Neural progenitor cell (in vitro differentiated cells): Measurements from ENCODE around the gene SYTL3. TPM values are rescaled to one million over a fixed set of nuclear protein-coding genes. Genes with fewer than 3 reads are reported as not detected.

ENCODE experiments used
- DNase-seq: peaks from one replicate; pipeline ENCODE4 v3.0.0-alpha.2; 2016; ENCODE audit warnings: low spot score
- H2AFZ ChIP-seq: fragments of 200-600 bp; sonication (generic); replicated peaks from 2 replicates; pipeline ENCODE4 v1.6.1; 2016; ENCODE audit warnings: antibody characterized with exemption
- H3F3A ChIP-seq: fragments of 200-600 bp; sonication (generic); 2 replicates; pipeline ENCODE4 v1.6.1; 2016; ENCODE audit warnings: antibody characterized with exemption, low read depth
- H3K27ac ChIP-seq: fragments of 200-600 bp; sonication (generic); 2 replicates; pipeline ENCODE4 v1.5.1; 2016; ENCODE audit warnings: mild to moderate bottlenecking
- H3K27me3 ChIP-seq: fragments of 200-600 bp; sonication (generic); 2 replicates; pipeline ENCODE4 v1.6.1; 2016; ENCODE audit warnings: mild to moderate bottlenecking, moderate library complexity
- H3K36me3 ChIP-seq: fragments of 200-600 bp; sonication (generic); 2 replicates; pipeline ENCODE4 v1.5.1; 2016
- H3K4me1 ChIP-seq: fragments of 200-600 bp; sonication (generic); 2 replicates; pipeline ENCODE4 v1.6.1; 2016; ENCODE audit warnings: mixed run types
- H3K4me2 ChIP-seq: fragments of 200-600 bp; sonication (generic); 2 replicates; pipeline ENCODE4 v1.6.1; 2016
- H3K4me3 ChIP-seq: fragments of 200-600 bp; sonication (generic); 2 replicates; pipeline ENCODE4 v1.5.1; 2016
- H3K79me2 ChIP-seq: fragments of 200-600 bp; sonication (generic); 2 replicates; pipeline ENCODE4 v1.6.1; 2016; ENCODE audit warnings: low read depth
- H3K9ac ChIP-seq: fragments of 200-600 bp; sonication (generic); 2 replicates; pipeline ENCODE4 v1.6.1; 2016
- H3K9me3 ChIP-seq: fragments of 200-600 bp; sonication (generic); 2 replicates; pipeline ENCODE4 v1.5.1; 2016; ENCODE audit warnings: low read depth
- H4K20me1 ChIP-seq: fragments of 200-600 bp; sonication (generic); 2 replicates; pipeline ENCODE4 v1.6.1; 2016; ENCODE audit warnings: low read depth
- H3K27ac Mint-ChIP-seq: 3 replicates; pipeline ENCODE4 v1.8.0; 2021; ENCODE audit warnings: mixed read lengths
- H3K27me3 Mint-ChIP-seq: 2 replicates; pipeline ENCODE4 v1.8.0; 2022; ENCODE audit warnings: low read depth, mild to moderate bottlenecking, inconsistent platforms, moderate library complexity, mixed read lengths; ENCODE audit not compliant: insufficient read depth
- H3K36me3 Mint-ChIP-seq: 3 replicates; pipeline ENCODE4 v1.8.0; 2021; ENCODE audit warnings: mixed read lengths
- H3K4me1 Mint-ChIP-seq: 3 replicates; pipeline ENCODE4 v1.8.0; 2021; ENCODE audit warnings: mixed read lengths
- H3K4me3 Mint-ChIP-seq: 3 replicates; pipeline ENCODE4 v1.8.0; 2021; ENCODE audit warnings: mild to moderate bottlenecking, moderate library complexity, mixed read lengths
- H3K9me3 Mint-ChIP-seq: 3 replicates; pipeline ENCODE4 v1.8.0; 2020; ENCODE audit warnings: mixed read lengths
- EZH2 ChIP-seq: fragments of 200-600 bp; sonication (generic); IDR thresholded peaks from 2 replicates; pipeline ENCODE4 v1.6.1; 2017; ENCODE audit warnings: antibody characterized with exemption, mild to moderate bottlenecking, moderate library complexity
- EZH2phosphoT487 ChIP-seq: fragments of 200-600 bp; sonication (generic); IDR thresholded peaks from 2 replicates; pipeline ENCODE4 v1.6.1; 2017; ENCODE audit warnings: antibody characterized with exemption
- total RNA-seq: library from RNA; depleted of rRNA; stranded (reverse); fragments of >200 nt; gene quantifications from 2 replicates; pipeline ENCODE4 v1.2.3, GENCODE V29; 2015; ENCODE audit warnings: low replicate concordance
- TF ChIP-seq, protein P1 (sequence below): fragments of 200-600 bp; sonication (generic); IDR thresholded peaks from 2 replicates; pipeline ENCODE4 v1.5.1; 2017; ENCODE audit warnings: antibody characterized with exemption, mild to moderate bottlenecking

SYTL3 gene
- total RNA-seq, 1 donor from 2014 or later, result not detected

DNA sequence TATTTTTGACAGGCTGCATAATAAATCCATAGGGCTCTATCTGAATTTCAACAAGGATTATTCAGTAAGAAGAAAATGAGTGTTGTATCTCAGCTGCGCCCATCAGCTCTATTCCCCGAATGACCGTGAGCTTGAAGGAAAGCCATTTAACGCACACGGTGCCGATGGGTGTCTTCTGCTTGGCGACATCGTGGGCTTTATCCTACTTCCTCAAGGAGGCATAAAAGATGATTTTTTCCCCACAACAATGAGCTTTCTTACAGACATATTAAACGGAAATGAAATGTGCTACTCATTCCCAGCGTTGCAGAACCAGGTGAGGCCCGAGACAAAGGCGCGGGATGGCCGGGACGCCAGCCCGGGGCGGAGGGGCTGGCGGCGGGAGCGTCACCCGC, 6.0 kb upstream of the SYTL3 start:
- Histone ChIP-seq H3F3A (no peaks in the 10 kb centered on the region), H4K20me1 (peaks cover 47% of the 10 kb centered on the region), H3K79me2 (peaks cover 46% of the 10 kb centered on the region), H3K4me2 (peak overlapping the region; percentile 92), H3K27me3 (peaks cover 15% of the 10 kb centered on the region), H3K9ac (peak overlapping the region; percentile 78), H3K27ac (no peak overlapping the region), H3K36me3 (no peaks in the 10 kb centered on the region), H3K9me3 (no peaks in the 10 kb centered on the region), H3K4me1 (peaks cover 17% of the 10 kb centered on the region), H2AFZ (peak overlapping the region; percentile 90), H3K4me3 (peak overlapping the region; percentile 97)
- Mint-ChIP-seq H3K4me3 (peak overlapping the region; percentile 99), H3K27me3 (peaks cover 4% of the 10 kb centered on the region), H3K27ac (peak overlapping the region; percentile 86), H3K9me3 (no peaks in the 10 kb centered on the region), H3K4me1 (peaks cover 45% of the 10 kb centered on the region), H3K36me3 (peaks cover 24% of the 10 kb centered on the region)
- DNase-seq, result no peak
- TF ChIP-seq, protein P1, sequence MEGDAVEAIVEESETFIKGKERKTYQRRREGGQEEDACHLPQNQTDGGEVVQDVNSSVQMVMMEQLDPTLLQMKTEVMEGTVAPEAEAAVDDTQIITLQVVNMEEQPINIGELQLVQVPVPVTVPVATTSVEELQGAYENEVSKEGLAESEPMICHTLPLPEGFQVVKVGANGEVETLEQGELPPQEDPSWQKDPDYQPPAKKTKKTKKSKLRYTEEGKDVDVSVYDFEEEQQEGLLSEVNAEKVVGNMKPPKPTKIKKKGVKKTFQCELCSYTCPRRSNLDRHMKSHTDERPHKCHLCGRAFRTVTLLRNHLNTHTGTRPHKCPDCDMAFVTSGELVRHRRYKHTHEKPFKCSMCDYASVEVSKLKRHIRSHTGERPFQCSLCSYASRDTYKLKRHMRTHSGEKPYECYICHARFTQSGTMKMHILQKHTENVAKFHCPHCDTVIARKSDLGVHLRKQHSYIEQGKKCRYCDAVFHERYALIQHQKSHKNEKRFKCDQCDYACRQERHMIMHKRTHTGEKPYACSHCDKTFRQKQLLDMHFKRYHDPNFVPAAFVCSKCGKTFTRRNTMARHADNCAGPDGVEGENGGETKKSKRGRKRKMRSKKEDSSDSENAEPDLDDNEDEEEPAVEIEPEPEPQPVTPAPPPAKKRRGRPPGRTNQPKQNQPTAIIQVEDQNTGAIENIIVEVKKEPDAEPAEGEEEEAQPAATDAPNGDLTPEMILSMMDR, result no peak
- TF ChIP-seq EZH2phosphoT487 (no peak), EZH2 (no peak)

DNA sequence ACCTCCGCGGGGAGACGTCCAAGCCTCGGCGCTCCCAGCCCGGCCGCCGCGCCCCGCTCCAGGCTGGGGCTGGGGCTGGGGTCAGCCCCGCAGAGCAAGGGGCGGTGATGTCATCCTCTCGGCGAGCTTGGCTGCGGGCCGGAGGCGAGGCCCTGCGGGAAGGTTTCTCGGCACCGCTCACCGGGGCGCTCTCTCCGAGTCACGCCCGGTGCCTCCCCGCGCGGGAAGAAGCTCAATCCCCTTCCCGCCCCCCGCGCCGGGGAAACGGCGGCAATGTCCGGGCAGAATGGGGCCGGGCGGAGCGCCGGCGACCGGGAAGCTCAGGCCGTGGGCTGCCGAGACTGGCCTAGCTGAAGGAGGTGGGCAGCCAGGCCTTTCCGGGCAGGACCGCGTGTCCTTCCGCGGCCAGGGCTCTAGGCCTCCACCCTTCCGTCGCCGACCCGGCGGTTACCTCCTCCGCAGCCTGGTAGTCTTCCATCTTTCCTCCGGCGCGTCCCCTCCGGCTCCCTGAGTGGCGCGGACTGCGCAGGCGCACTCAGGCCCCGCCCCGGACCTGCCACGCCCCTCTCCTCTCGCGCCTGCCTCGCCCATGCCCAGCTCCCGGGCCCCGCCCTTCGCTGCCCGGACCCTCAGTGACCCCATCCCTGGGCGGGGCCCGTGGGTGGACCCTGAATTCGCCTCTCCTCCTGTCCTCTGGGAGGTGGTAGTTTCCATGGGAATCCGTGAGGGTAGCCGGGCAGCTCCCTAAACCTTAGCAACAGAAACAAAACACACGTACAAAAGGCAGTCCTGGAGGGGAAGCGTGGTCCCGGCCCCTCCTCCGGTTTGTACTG, 5.4 kb upstream of the SYTL3 start, which contains the start of gene DYNLT1:
Gene DYNLT1 (minus strand): TSS at position 513 of the 833 bp plus-strand sequence. CDS start 35 bp downstream, at position 478.
- peak within 1 kb of the TSS; percentile 97 for H3K4me3 ChIP-seq
- no peaks in the 10 kb centered on the region for H3K9me3 ChIP-seq
- H3K4me3 Mint-ChIP-seq, result peak within 1 kb of the TSS; percentile 99
- H3K36me3 Mint-ChIP-seq, result peaks cover 24% of the 10 kb centered on the region
- peak within 1 kb of the TSS; percentile 55 for H3K27ac ChIP-seq
- H3K79me2 ChIP-seq, result peaks cover 46% of the 10 kb centered on the region
- H3K4me2 ChIP-seq, result peak within 1 kb of the TSS; percentile 92
- H3K27ac Mint-ChIP-seq, result peak within 1 kb of the TSS; percentile 86
- H4K20me1 ChIP-seq, result peaks cover 46% of the 10 kb centered on the region
- no peaks in the 10 kb centered on the region for H3F3A ChIP-seq
- H3K36me3 ChIP-seq, result no peaks in the 10 kb centered on the region
- H3K4me1 Mint-ChIP-seq, result peaks cover 46% of the 10 kb centered on the region
- peaks cover 15% of the 10 kb centered on the region for H3K27me3 ChIP-seq
- H3K9ac ChIP-seq, result peak within 1 kb of the TSS; percentile 78
- H3K27me3 Mint-ChIP-seq, result peaks cover 4% of the 10 kb centered on the region
- DNase-seq, result peak; percentile 97
- H3K4me1 ChIP-seq, result peaks cover 17% of the 10 kb centered on the region
- H2AFZ ChIP-seq, result peak within 1 kb of the TSS; percentile 90
- H3K9me3 Mint-ChIP-seq, result no peaks in the 10 kb centered on the region
- no peak for TF ChIP-seq EZH2
- no peak for TF ChIP-seq EZH2phosphoT487

DNA sequence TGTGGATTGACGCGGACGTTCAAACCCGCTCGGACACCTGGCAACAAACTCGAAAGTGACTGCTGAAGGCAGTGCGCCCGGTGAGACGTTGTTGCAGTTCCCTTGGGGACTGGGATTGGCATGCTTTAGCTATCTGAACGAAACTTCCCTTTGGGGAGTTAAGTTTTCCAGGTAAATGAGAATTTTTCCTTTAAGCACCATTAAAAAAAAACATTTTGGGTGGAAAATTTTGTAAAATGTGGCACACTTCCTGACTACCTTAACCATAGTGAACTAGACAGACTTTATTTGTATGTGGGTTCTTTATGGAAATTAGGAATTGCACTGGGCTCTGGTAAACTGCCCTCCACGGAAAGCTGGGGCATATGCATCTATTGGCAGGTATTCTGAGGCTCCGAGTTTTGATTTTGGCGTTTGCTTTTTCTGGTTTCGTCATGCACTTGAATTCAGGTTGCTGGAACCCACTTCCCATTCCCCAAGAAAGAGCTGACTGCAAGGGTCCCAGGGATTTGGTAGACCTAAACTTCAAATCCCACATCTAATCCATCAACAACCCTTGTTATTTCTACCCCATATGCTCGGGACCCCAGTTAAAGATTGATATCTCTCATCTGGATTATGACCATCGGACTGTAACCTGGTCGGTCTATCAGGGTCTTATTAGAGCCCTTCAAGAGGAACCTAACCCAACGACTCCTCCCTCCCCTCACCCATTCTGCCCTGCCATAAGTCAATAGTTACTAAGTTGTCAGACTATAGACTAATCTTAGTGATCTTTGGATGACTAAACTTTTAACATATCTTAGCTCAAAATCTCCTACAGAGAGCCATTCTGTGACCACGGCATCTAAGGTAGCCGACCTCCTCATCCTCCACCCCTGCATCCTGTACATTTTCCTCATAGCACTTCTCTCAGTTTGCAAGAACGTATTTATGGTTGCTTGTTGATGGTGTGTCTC, 4.5 kb upstream of the SYTL3 start:
- Histone ChIP-seq H3K27me3 (peaks cover 15% of the 10 kb centered on the region), H3F3A (no peaks in the 10 kb centered on the region), H2AFZ (peak overlapping the region; percentile 90), H3K4me3 (peak overlapping the region; percentile 97), H3K79me2 (peaks cover 38% of the 10 kb centered on the region), H3K9ac (no peak overlapping the region), H3K4me1 (peaks cover 13% of the 10 kb centered on the region), H3K27ac (no peak overlapping the region), H3K36me3 (no peaks in the 10 kb centered on the region), H4K20me1 (peaks cover 38% of the 10 kb centered on the region), H3K4me2 (peak overlapping the region; percentile 92), H3K9me3 (no peaks in the 10 kb centered on the region)
- no peak for DNase-seq
- peaks cover 18% of the 10 kb centered on the region for H3K36me3 Mint-ChIP-seq
- peaks cover 39% of the 10 kb centered on the region for H3K4me1 Mint-ChIP-seq
- H3K27ac Mint-ChIP-seq, result peak overlapping the region; percentile 47
- TF ChIP-seq EZH2phosphoT487 (no peak), EZH2 (no peak)
- TF ChIP-seq, protein P1, result no peak
- peaks cover 4% of the 10 kb centered on the region for H3K27me3 Mint-ChIP-seq
- H3K4me3 Mint-ChIP-seq, result peak overlapping the region; percentile 91
- no peaks in the 10 kb centered on the region for H3K9me3 Mint-ChIP-seq
